Keratinocyte (primary cell): ENCODE measurements around the gene DYRK2.

Source experiments
- CTCF ChIP-seq, 3 experiments: IDR thresholded peaks in 1 of 3; conservative IDR thresholded peaks in 1 of 3; optimal IDR thresholded peaks in 1 of 3; 2 replicates in 2 of 3; 3 replicates in 1 of 3; pipeline versions ENCODE3 to v1.5.1; 2011; ENCODE audit warnings: low read length in 3 of 3, mild to moderate bottlenecking in 3 of 3, moderate library complexity in 2 of 3, control low read depth in 1 of 3, inconsistent platforms in 1 of 3; ENCODE audit not compliant: insufficient read depth in 2 of 3; ENCODE audit errors: extremely low read depth in 1 of 3
- EZH2 ChIP-seq: IDR thresholded peaks from one replicate; pipeline ENCODE4 v1.6.1; 2012; ENCODE audit warnings: inconsistent platforms, mild to moderate bottlenecking, low read length, moderate library complexity

- TF ChIP-seq CTCF (optimal IDR thresholded peaks at IDR 0.05 in 1 of 3, IDR thresholded peaks at IDR 0.05 in 1 of 3, conservative IDR thresholded peaks at IDR 0.05 in 1 of 3; ENCODE audit: extremely low read depth in 1 of 3, insufficient read depth in 2 of 3, low read length in 3 of 3): no peak
- TF ChIP-seq EZH2: no peak
Measured at GRCh38 chr12:67634303-67634761, 14.2 kb upstream of the DYRK2 start.
